AG04449 (cell line): Measurements from ENCODE around the gene PXDN.
"Not testable (repeated sequence)": the region's sequence is repeated elsewhere in the genome, so short reads cannot be mapped to it uniquely, and the experiment has no call there.

Experiments used
- CTCF ChIA-PET: fragments of 350-600 bp; formaldehyde crosslinking; extraction: SDS; loops from one replicate; lab custom pipeline; 2021; ENCODE audit warnings: antibody characterized with exemption; lab: Yijun Ruan, JAX
- POLR2A ChIA-PET: fragments of 400-600, 350-600 bp; formaldehyde crosslinking; extraction: SDS; loops from one replicate; lab custom pipeline; 2020; ENCODE audit warnings: antibody characterized with exemption, inconsistent platforms; lab: Yijun Ruan, JAX
- DNase-seq: peaks from one replicate; pipeline ENCODE4 v3.0.0-alpha.2; 2010; ENCODE audit warnings: low read depth, low spot score
- H3K4me3 ChIP-seq: 2 replicates; pipeline ENCODE4 v1.5.1; 2011; ENCODE audit warnings: low read depth, mild to moderate bottlenecking, control low read depth, low read length
- CTCF ChIP-seq: IDR thresholded peaks from one replicate; pipeline ENCODE4 v1.5.1; 2011; ENCODE audit warnings: mild to moderate bottlenecking, moderate library complexity, low read length, control low read depth, inconsistent platforms; ENCODE audit not compliant: insufficient read depth; ENCODE audit errors: missing control alignments

PXDN gene

GRCh38 chr2:1681323-1682180 is 62.8 kb downstream of the PXDN start:
- H3K4me3 ChIP-seq, result no peak overlapping the region
- no peak for DNase-seq
- ChIA-PET CTCF (interaction anchor here (1.4 to 2.6 kb wide), 2 partner anchors 14 to 70 kb away, joined by 6 to 8 read pairs; no protein-coding TSS in a partner anchor), POLR2A (no interaction called here)
- TF ChIP-seq CTCF, result no peak

GRCh38 chr2:1681017-1681318 is 63.3 kb downstream of the PXDN start:
- no peak overlapping the region for H3K4me3 ChIP-seq
- ChIA-PET POLR2A (no interaction called here), CTCF (interaction anchor here (1.0 to 1.4 kb wide), 2 partner anchors 10 to 13 kb away, joined by 3 to 6 read pairs; no protein-coding TSS in a partner anchor)
- DNase-seq, result no peak
- TF ChIP-seq CTCF, result no peak

GRCh38 chr2:1680222-1681016 is 63.9 kb downstream of the PXDN start:
- ChIA-PET POLR2A (no interaction called here), CTCF (interaction anchor here (1.0 to 1.4 kb wide), 2 partner anchors 9 to 12 kb away, joined by 3 to 6 read pairs; no protein-coding TSS in a partner anchor)
- H3K4me3 ChIP-seq, result no peak overlapping the region
- no peak for TF ChIP-seq CTCF
- no peak for DNase-seq

- not testable (repeated sequence) for DNase-seq
These were observed 64.8 kb downstream of the PXDN start for GRCh38 chr2:1679488-1680039.

GRCh38 chr2:1679065-1679464 is 65.2 kb downstream of the PXDN start:
- POLR2A ChIA-PET, result interaction anchor here (0.6 kb wide), 1 partner anchor 46 kb away, joined by 3 read pairs; no protein-coding TSS in a partner anchor
- H3K4me3 ChIP-seq, DNase-seq: not testable (repeated sequence)
- CTCF ChIA-PET, result interaction anchor here (1.1 to 1.3 kb wide), 4 partner anchors 12 to 128 kb away, joined by 3 to 4 read pairs (median 4); no protein-coding TSS in a partner anchor

More at GRCh38 chr2:1679488-1680039, 64.8 kb downstream of the PXDN start:
- H3K4me3 ChIP-seq, POLR2A ChIA-PET, CTCF ChIA-PET: not testable (repeated sequence)

- no peak for TF ChIP-seq CTCF
- no peak overlapping the region for H3K4me3 ChIP-seq
- POLR2A ChIA-PET, result interaction anchor here (0.6 kb wide), 1 partner anchor 46 kb away, joined by 3 read pairs; no protein-coding TSS in a partner anchor
- CTCF ChIA-PET, result interaction anchor here (0.7 to 1.6 kb wide), 6 partner anchors 11 to 139 kb away, joined by 3 to 4 read pairs (median 4); no protein-coding TSS in a partner anchor
- no peak for DNase-seq
These were observed 65.7 kb downstream of the PXDN start for GRCh38 chr2:1678609-1679008.

GRCh38 chr2:1677821-1678165 is 66.5 kb downstream of the PXDN start:
- POLR2A ChIA-PET, result no interaction called here
- H3K4me3 ChIP-seq, result no peak overlapping the region
- no peak for DNase-seq
- CTCF ChIA-PET, result interaction anchor here (1.1 to 1.6 kb wide), 5 partner anchors 10 to 140 kb away, joined by 3 to 4 read pairs (median 4); no protein-coding TSS in a partner anchor
- TF ChIP-seq CTCF, result no peak
